Mononuclear cell (primary cell): ENCODE data around the gene BLVRA. TPM values are rescaled to one million over a fixed set of nuclear protein-coding genes. Genes with fewer than 3 reads are reported as not detected.
"Not testable (repeated sequence)": the region's sequence is repeated elsewhere in the genome, so short reads cannot be mapped to it uniquely, and the experiment has no call there.

Source experiments
- H3K27me3 ChIP-seq: 2 replicates; pipeline ENCODE4 v1.6.0; 2011; ENCODE audit warnings: low read length, control low read depth; ENCODE audit not compliant: insufficient read depth
- H3K4me1 ChIP-seq: 2 replicates; pipeline ENCODE4 v1.5.1; 2011; ENCODE audit warnings: mild to moderate bottlenecking, low read length, control low read depth; ENCODE audit not compliant: insufficient read depth
- H3K4me3 ChIP-seq: 2 replicates; pipeline ENCODE4 v1.5.1; 2011; ENCODE audit warnings: mild to moderate bottlenecking, low read length, moderate library complexity
- H3K9me3 ChIP-seq: 2 replicates; pipeline ENCODE4 v1.5.1; 2011; ENCODE audit warnings: low read depth, mild to moderate bottlenecking, control low read depth, low read length
- total RNA-seq: library from RNA; depleted of rRNA; stranded (reverse); fragments of >200 nt; gene quantifications from one replicate; pipeline ENCODE4 v1.2.3, GENCODE V29; 2012

Gene BLVRA, protein sequence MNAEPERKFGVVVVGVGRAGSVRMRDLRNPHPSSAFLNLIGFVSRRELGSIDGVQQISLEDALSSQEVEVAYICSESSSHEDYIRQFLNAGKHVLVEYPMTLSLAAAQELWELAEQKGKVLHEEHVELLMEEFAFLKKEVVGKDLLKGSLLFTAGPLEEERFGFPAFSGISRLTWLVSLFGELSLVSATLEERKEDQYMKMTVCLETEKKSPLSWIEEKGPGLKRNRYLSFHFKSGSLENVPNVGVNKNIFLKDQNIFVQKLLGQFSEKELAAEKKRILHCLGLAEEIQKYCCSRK
- total RNA-seq: 24.1 TPM

DNA sequence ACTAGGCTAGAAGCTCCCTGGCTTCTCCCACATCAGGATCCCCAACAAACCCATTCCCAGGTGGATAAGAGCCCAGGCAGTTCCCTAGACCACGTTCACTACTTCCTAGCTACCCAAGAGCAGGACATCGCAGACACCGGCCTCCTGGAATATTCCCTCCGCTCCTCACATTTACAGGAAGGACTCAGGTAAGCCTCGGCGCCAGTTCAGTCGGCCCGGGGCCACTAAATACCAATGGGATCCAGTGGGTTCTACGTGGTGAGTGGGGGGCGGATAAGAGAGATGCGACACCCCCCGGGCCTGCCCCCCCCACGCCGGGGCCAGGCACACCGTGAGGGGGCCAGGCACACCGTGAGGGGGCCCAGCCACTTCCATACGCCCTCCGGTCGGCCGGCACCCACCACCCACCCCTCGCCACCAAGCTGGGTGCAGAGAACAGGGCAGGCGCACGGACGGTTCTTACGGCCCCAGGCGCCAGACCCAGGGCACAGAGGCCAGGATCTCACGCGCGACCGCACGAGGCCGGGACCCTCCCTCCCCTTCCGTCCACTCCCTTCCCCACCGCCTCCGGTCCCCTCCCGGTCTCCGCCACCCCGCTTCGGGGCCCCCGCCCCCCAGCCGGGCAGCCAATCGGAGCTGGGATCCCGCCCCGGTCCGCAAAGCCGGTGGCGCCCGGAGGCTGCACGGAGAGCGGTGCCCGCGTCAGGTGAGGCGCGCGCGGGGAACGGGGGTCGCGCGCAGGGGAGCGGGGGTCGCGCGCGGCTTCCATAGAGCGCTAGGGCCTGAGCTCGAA, at the start of gene BLVRA:
BLVRA (plus strand) TSS at position 652 of the 793 bp plus-strand sequence. CDS start 12,479 bp downstream, outside the sequence.
- Histone ChIP-seq H3K4me3 (peak within 1 kb of the TSS; percentile 80), H3K27me3 (no peaks in the 10 kb centered on the region), H3K4me1 (peaks cover 74% of the 10 kb centered on the region), H3K9me3 (no peaks in the 10 kb centered on the region)

DNA sequence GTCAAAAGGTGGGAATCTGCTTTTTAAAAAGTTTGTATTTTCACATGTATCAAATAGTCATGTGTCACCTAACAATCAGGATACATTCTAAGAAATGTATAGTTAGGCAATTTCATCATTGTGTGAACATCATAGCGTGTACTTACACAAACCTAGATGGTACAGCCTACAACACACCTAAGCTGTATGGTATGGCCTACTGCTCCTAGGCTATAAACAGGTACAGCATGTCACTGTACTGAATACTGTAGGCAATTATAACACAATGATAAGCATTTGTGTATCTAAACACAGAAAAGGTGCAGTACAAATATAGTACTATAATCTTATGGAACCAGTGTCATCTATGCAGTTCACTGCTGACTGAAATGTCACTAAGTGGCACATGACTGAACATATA, 47.0 kb upstream of the BLVRA start:
- Histone ChIP-seq H3K27me3 (no peaks in the 10 kb centered on the region), H3K4me1 (no peaks in the 10 kb centered on the region), H3K9me3 (no peaks in the 10 kb centered on the region), H3K4me3 (no peak overlapping the region)

DNA sequence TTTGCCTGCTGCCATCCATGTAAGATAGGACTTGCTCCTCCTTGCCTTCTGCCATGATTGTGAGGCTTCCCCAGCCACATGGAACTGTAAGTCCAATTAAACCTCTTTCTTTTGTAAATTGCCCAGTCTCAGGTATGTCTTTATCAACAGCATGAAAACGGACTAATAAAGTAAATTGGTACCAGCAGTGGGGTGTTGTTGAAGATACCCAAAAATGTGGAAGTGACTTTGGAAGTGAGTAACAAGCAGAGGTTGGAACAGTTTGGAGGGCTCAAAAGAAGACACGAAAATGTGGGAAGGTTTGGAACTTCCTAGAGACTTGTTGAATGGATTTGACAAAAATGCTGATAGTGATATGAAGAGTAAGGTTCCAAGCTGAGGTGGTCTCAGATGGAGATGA, 42.5 kb upstream of the BLVRA start:
- H3K4me1 ChIP-seq, H3K27me3 ChIP-seq, H3K4me3 ChIP-seq, H3K9me3 ChIP-seq: not testable (repeated sequence)

DNA sequence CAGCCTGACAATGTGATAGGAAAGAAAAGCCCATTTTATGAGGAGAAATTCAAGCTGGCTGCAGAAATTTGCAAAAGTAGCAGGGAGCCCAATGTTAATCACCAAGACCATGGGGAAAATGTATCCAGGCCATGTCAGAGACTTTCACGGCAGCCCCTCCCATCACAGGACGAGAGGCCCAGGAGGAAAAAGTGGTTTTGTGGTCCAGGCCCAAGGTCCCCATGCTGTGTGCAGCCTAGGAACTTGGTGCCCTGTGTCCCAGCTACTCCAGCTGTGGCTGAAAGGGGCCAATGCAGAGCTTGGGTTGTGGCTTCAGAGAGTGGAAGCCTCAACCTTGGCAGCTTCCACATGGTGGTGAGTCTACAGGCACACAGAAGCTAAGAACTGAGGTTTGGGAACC, 41.9 kb upstream of the BLVRA start:
- Histone ChIP-seq H3K27me3 (no peaks in the 10 kb centered on the region), H3K9me3 (no peaks in the 10 kb centered on the region), H3K4me1 (no peaks in the 10 kb centered on the region), H3K4me3 (no peak overlapping the region)

DNA sequence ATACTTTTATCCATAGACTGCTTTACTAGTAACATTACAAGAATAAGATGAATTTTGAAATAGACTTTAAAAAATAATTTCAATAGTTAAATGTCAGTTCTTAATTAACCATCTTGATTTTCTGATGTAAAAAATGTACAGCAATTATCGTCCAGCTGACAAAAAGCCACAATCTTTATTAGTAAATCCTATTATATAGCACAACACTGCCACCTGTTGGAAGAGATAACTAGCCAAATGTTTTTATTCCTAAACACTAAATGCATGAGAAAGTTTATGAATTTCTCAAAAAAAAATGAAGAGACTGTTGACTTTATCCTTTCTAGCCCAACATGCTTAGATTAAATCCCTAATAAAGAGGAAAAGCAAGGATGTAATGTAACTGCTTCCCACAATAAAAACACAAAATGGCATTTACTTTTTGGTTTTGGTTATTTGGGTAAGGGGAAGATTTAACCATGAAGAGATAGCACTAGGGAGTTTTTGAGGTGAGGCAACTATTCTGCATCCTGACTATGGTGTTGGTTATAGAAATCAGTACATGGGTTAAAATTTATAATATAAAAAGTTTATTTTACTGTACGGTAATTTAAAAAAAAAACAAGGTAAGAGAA, 37.2 kb upstream of the BLVRA start:
- Histone ChIP-seq H3K4me3 (no peak overlapping the region), H3K27me3 (no peaks in the 10 kb centered on the region), H3K9me3 (no peaks in the 10 kb centered on the region), H3K4me1 (no peaks in the 10 kb centered on the region)

DNA sequence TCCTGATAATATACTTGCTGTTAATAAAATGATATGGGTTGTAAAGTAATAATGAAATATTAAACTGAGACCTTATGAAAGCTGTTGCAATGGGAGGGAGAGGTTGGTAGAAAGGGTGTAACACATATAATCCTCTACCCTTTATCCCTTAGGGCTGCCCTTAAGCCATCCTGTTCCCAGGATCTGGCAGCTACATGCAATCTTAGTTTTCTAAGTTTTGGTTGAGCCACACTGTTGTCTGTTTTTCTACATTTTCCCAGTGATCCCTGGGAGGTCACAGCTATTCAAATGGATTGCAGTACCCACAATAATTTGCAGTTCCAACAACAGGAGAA, 35.5 kb upstream of the BLVRA start:
- H3K4me1 ChIP-seq: no peaks in the 10 kb centered on the region
- no peaks in the 10 kb centered on the region for H3K27me3 ChIP-seq
- H3K9me3 ChIP-seq: no peaks in the 10 kb centered on the region
- no peak overlapping the region for H3K4me3 ChIP-seq

DNA sequence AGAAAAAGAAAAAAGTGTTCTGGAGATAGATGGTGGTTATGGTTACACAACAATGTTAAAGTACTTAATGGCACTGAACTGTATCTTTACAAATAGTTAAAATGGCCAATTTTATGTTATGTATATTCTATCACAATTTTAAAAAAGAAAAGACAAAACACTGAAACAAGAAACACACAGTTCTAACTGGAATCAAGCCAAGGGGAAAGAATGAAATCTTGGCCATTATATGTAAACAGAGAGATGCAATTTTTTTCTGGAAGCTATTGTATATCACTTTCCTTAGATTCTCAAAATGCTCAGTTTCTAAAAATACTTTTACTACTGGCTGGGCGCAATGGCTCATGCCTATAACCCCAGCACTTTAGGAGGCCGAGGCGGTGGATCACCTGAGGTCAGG, 33.2 kb upstream of the BLVRA start:
- H3K4me3 ChIP-seq: no peak overlapping the region
- H3K9me3 ChIP-seq: no peaks in the 10 kb centered on the region
- H3K4me1 ChIP-seq: peaks cover 13% of the 10 kb centered on the region
- H3K27me3 ChIP-seq: no peaks in the 10 kb centered on the region

DNA sequence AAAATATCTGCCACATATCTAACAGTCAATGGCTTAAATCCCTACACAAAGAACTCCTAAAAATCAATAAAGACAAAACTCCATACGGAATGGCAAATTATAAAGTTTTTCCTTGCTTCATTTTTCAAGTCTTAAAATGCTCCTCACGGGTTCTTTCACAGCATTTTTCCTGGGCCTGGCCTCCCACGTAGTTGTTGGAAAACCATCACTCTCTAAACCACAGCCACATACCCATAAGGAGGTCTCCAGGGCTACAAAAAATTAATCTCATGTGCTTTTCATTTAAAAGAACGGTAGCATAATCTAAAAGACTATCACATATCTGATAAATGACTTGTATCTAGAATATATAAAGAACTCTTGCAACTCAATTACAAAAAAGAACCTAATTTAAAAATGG, 32.0 kb upstream of the BLVRA start:
- Histone ChIP-seq H3K4me3 (no peak overlapping the region), H3K27me3 (no peaks in the 10 kb centered on the region), H3K4me1 (peaks cover 13% of the 10 kb centered on the region), H3K9me3 (no peaks in the 10 kb centered on the region)

DNA sequence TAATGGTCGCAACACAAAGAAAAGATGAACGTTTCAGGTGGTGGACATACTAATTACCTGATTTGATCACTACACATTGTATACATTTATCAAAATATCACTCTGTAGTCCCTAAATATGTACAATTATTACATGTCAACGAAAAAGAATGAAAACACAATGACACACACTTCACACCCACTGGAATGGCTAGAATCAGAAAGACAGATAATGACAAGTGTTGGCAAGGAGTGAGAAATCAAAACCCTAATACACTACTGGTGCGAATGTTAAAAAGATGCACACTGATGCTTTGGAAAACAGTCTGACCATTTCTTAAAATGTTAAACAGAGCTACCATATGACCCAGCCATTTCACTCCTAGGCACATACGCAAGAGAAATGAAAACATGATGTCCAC, 31.5 kb upstream of the BLVRA start:
- no peaks in the 10 kb centered on the region for H3K9me3 ChIP-seq
- no peaks in the 10 kb centered on the region for H3K27me3 ChIP-seq
- H3K4me3 ChIP-seq: no peak overlapping the region
- H3K4me1 ChIP-seq: peaks cover 13% of the 10 kb centered on the region

DNA sequence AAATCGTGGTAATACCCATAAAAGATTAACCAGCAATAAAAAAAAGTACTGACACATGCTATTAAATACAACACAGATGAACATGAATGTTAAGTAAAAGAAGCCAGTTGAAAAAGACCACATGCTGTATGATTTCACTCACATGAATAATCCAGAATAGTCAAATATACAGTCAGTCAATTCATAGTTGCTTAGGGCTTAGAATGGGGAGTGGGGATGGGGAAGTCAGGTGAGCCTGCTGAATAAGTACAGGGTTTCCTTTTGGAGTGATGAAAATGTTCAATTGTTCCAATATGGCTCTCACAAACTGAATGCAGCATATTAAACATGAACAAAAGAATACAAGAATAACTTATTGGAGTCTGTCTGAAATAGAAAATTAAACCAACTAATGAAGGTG, 31.0 kb upstream of the BLVRA start:
- Histone ChIP-seq H3K4me3 (no peak overlapping the region), H3K27me3 (no peaks in the 10 kb centered on the region), H3K9me3 (no peaks in the 10 kb centered on the region)

DNA sequence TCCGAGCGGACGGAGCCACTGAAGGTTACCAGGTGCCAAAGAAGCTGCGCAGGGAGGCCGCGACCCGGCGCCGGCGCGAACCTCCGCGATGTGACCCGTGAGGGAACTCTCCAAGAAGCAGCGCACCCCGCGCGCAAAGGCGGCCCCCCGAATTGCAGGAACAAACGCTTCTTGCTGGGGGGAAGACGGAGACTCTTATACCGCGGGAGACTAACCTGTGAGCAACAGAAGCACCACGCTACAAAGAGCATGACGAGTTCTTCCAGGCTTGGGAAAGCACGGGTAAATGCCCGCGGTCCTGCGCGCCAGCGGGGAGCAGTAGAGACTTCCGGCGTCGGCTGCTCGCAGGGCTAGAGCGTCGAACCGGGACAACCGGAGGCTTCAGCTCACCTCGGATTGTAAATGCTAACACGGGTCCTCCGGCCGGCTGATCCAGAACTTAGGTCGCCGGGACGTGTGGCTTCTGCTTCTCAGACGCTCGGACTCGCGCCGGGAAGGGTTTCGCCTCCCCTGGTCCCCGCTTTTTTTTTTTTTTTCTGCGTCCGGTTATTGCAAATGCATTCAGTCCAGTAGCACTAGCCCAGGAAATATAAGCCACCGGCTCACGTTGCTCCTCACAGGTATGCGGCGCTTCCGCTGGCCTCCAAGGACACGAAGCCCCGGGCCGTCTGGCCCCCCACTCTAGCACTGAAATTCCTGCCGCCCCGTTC, 29.1 kb upstream of the BLVRA start, which contains the start of gene COA1:
COA1 (minus strand) TSS at position 310 of the 710 bp plus-strand sequence. CDS start 80,909 bp downstream, outside the sequence.
- H3K4me1 ChIP-seq: peaks cover 13% of the 10 kb centered on the region
- no peaks in the 10 kb centered on the region for H3K9me3 ChIP-seq
- H3K4me3 ChIP-seq: peak within 1 kb of the TSS; percentile 89
- H3K27me3 ChIP-seq: no peaks in the 10 kb centered on the region

More for the DNA sequence above, 31.0 kb upstream of the BLVRA start:
- peaks cover 13% of the 10 kb centered on the region for H3K4me1 ChIP-seq

DNA sequence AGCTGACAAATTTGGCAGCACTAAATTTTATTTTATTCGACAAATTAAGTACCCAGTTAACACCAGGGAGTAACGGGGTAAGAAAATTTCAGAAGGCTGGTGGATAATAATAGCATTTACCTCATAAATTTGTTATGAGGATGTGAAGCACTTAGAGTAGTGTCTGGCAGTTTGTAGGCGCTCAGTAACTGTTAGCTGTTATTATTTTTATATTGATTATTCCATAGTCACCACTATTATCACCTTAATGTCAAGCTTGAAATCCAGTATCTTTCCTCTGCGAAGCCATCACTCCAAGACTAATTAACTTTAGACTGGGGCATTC, 28.6 kb upstream of the BLVRA start:
- Histone ChIP-seq H3K4me1 (peaks cover 13% of the 10 kb centered on the region), H3K4me3 (peak overlapping the region; percentile 89), H3K27me3 (no peaks in the 10 kb centered on the region), H3K9me3 (no peaks in the 10 kb centered on the region)

DNA sequence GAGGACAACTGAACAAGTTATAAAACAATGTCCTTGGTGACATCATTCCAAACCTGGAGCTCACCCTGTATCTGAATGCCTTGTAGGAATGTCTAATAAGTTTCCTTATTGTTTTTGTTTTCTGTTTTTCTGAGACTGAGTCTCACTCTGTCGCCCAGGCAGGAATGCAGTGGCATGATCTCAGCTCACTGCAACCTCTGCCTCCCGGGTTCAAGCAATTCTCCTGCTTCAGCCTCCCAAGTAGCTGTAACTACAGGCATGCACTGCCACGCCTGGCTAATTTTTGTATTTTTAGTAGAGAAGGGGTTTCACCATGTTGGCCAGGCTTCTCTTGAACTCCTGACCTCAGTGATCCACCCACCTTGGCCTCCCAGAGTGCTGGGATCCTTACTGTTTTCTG, 27.0 kb upstream of the BLVRA start:
- peaks cover 20% of the 10 kb centered on the region for H3K4me1 ChIP-seq
- not testable (repeated sequence) for H3K4me3 ChIP-seq, H3K9me3 ChIP-seq, H3K27me3 ChIP-seq

DNA sequence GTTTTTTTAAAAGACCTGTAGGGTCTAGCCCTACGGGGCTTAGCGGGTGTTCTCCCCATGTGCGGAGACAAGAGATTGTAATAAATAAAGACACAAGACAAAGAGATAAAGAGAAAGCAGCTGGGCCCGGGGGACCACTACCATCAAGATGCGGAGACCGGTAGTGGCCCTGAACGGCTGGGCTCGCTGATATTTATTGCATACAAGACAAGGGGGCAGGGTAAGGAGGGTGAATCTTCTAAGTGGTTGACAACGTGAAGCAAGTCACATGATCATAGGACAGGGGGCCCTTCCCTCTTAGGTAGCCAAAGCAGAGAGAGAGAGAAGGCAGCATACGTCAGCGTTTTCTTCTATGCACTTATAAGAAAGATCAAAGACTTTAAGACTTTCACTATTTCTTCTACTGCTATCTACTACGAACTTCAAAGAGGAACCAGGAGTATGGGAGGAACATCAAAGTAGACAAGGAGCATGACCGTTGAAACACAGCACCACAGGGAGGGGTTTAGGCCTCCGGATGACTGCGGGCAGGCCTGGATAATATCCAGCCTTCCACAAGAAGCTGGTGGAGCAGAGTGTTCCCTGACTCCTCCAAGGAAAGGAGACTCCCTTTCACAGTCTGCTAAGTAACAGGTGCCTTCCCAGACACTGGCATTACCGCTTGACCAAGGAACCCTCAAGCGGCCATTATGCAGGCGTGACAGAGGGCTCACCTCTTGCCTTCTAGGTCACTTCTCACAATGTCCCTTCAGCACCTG, 23.7 kb upstream of the BLVRA start:
- not testable (repeated sequence) for H3K27me3 ChIP-seq, H3K4me3 ChIP-seq, H3K9me3 ChIP-seq
- peaks cover 13% of the 10 kb centered on the region for H3K4me1 ChIP-seq
